ENCODE data around the gene YIPF6. TPM values are rescaled to one million over a fixed set of nuclear protein-coding genes. Genes with fewer than 3 reads are reported as not detected.
"Not testable (repeated sequence)": the region's sequence is repeated elsewhere in the genome, so short reads cannot be mapped to it uniquely, and the experiment has no call there.

YIPF6 gene
- total RNA-seq, 1 donor from 2014 or later, result 30.1 TPM

DNA sequence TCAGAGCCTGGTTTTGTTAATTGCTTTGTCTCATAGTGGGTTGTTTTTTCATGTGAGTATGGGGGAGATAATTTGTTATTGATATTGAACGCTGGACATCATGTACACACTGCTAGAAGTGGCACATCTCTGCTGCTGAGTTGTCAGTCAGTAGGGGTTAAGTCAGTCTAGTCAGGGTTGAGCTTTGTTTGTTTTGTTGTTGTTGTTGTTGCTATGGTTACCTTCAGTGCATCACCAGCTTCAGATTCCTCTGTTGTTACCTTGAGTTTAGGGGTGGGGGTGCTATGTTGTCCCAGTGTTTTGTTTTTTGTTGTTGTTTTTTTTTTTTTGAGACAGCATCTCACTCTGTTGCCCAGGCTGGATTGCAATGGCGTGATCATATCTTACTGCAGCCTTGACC is 9.9 kb downstream of the YIPF6 start:
- peak; percentile 31 for DNase-seq

DNA sequence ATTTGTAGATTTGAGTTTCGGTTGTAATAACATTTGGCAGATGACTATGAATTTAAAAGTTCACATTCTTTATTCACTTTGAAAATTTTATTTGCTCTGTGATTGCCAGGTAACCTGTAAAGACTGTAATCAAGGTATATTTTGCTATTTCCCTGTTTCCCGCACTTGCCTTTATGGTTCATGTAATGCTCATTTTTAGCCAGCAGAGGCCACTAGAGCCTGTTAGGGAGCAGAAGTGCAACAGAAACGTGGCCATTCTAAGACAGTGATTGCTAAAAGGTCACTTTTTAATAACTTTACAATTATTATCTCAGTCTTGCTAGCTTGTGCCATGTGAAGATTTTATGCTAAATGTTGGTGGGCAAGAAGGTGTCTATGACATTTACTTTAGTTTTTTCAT is 12.4 kb downstream of the YIPF6 start:
- DNase-seq, result peak; percentile 64

GRCh38 chrX:68524680-68525079 is 25.8 kb downstream of the YIPF6 start:
- not testable (repeated sequence) for DNase-seq

- DNase-seq, result no peak
Observed at GRCh38 chrX:68532831-68533533, 34.1 kb downstream of the YIPF6 start.

DNA sequence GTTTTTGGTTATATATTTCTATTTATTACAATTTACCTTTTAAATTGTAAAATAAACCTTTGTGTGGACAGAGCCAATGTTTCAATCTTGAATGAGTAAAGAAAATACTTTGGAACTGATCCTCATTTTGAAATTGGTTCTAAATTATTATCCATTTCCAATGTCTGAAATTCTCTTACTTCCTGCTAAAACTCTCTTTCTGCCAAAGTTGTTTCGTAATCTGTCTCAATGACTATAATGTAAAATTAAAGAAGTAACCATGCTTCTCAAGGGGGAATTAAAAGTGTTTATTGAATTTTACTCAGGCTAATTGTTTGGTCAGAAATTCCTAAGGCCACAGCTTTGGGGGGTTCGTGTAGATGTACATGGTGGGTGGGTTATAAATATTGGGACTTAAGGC is 34.8 kb downstream of the YIPF6 start:
- no peak for DNase-seq

DNA sequence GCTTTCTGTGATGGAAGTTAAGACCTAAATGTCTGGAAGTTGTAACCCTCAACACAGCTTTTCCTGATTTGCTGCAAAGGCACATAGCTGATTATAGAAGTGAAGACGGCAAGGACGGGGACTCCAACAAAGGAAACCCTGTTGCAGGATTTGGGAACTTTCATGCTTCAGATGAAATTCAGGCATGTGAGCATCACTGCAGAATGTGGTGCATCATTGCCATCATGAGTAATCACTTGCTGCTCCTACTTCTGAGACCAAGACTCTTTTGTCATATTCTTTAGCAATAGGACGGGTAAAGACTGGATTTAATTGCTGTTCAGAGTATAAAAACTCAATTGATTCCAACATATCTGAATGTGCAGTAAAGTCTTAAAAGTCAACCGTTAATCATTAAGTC is 35.8 kb downstream of the YIPF6 start:
- DNase-seq, result no peak

DNA sequence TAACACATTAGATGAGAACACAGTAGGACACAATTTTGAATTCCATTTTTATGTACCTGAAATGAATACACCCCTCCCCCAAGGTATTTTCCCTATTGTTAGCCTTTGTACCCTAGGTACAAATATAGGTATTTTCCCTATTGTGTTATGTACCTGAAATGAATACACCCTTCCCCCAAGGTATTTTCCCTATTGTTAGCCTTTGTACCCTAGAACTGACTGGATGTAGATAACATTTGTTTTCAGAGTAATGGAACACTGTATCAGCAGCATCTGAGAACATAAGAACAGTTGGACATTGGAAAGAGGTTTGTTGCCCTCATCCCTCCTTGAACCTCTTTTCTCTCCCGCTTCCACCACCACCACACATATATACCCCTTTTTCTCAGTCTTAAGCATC is 37.6 kb downstream of the YIPF6 start:
- no peak for DNase-seq

GRCh38 chrX:68536884-68537283 is 38.0 kb downstream of the YIPF6 start:
- DNase-seq, result no peak

DNA sequence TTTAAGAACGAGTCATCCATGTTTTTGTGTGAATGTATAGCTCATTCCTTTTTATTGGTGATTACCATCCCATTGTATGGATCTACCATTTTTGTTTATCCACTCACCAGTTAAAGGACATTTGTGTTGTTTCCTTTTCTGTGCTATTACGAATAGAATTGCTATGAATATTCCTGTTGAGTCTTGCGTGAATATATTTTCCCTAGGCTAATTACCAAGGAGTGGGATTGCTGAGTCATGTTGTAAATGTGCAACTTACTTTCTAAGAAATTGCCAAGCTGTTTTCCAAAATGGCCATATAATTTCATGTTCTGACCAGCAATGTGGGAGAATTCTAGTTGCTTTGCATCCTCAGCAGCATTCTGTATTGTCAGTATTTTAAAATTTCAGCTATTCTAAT is 51.3 kb downstream of the YIPF6 start:
- DNase-seq, result no peak

GRCh38 chrX:68556036-68556435 is 57.2 kb downstream of the YIPF6 start:
- no peak for DNase-seq

DNA sequence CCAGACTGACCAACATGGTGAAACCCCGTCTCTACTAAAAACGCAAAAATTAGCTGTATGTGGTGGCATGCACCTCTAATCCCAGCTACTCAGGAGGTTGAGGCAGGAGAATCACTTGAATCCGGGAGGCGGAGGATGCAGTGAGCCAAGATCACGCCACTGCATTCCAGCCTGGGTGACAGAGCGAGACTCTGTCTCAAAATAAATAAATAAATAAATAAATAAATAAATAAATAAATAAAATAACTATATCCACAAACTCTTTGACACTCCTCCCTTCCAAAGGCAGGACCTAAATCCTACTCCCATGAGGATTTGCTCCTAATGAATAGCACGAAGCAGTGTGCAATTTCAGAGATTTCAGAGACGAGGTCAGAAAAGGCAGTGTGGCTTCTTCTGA is 58.3 kb downstream of the YIPF6 start:
- not testable (repeated sequence) for DNase-seq

DNA sequence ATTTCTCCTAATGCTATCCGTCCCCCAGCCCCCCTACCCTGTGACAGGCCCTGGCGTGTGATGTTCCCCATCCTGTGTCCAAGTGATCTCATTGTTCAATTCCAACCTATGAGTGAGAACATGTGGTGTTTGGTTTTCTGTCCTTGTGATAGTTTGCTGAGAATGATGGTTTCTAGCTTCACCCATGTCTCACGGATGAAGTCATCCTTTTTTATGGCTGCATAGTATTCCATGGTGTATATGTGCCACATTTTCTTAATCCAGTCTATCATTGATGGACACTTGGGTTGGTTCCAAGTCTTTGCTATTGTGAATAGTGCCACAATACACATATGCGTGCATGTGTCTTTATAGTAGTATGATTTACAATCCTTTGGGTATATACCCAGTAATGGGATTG is 61.1 kb downstream of the YIPF6 start:
- not testable (repeated sequence) for DNase-seq

DNA sequence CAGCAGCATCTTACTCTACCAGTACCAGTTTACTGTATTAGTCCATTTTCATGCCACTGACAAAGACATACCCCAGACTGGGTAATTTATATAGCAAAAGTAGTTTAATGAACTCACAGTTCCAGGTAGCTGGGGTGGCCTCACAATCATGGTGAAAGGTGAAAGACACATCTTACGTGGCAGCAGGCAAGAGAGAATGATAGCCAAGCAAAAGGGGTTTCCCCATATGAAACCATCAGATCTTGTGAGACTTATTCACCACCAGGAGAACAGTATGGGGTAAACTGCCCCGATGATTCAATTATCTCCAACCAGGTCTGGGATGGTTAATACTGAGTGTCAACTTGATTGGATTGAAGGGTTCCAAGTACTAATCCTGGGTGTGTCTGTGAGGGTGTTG is 69.3 kb downstream of the YIPF6 start:
- DNase-seq, result no peak

GRCh38 chrX:68570598-68570997 is 71.7 kb downstream of the YIPF6 start:
- no peak for DNase-seq

DNA sequence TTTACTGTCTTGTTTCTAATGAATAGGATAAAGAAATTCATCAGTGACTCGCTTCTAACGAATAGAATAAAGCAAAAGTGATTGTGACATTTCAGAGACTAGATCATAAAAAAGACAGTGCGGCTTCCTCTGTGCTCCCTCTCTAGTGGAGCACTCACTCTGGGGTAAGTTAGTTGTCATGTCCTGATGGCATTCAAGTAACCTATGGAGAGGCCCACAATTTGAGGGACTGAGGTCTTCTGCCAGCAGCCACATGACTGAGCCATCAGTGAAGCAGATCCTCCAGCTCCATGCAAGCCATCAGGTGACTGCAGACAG is 72.4 kb downstream of the YIPF6 start:
- DNase-seq, result no peak

GRCh38 chrX:68571610-68572311 is 72.9 kb downstream of the YIPF6 start:
- peak; percentile 11 for DNase-seq

DNA sequence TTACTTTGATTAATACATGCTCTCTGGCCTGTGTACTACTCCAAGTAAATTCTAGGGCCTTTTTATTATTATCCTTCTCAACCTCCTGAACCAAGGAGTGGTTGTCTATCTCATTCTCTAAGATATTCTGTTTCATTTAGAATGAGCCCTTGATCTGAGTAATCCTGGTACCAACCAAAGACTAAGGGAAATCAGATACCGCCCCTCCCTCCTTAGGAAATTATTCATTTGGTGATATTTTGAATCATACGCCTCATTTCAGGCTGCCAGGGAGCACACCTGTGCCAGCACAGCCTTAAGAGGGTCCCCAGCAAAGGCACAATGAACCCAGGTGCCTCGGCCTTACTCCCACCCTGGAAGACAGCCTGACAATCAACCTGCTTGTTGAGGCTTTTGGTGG is 75.4 kb downstream of the YIPF6 start:
- no peak for DNase-seq

DNA sequence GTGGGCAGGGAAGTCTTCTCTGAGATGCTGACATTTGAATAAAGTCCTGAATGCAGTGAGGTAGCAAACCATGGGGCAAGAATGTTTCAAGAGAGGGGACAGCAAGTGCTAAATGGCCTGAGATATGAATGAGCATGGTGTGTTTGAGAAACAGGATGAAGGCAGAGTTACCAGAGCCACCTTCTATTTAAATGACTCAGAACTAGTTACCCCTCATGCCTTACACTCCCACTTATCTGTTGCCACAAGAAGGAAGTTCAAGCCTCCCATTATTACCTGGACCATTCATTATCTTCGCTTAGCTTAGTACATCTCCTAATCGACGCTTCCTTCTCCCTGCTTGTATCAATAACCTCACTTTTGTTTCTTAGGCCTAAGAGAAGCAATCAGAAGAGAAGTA is 81.0 kb downstream of the YIPF6 start:
- no peak for DNase-seq

- DNase-seq, result no peak
Observed at GRCh38 chrX:68584221-68584620, 85.4 kb downstream of the YIPF6 start.

Other genes starting within 250 kb of the YIPF6 start
- gene OPHN1, start 65.6 kb upstream of the YIPF6 start, total RNA-seq, result 8.7 and 11.7 TPM in 2 replicates
- 21.6 and 46.4 TPM in 2 replicates for gene STARD8, start 148.6 kb downstream of the YIPF6 start, total RNA-seq

Measured in dermis blood vessel endothelial cell (primary cell).